Measurements from ENCODE around the gene RASSF7. TPM values are rescaled to one million over a fixed set of nuclear protein-coding genes. Genes with fewer than 3 reads are reported as not detected.
A peak's percentile ranks its signal among the peaks of the same experiment; 100 is the strongest.

RASSF7 gene
- total and polyA plus RNA-seq, 7 experiments from 2014 or later: 20.0 to 45.4 (median 35.5) TPM

DNA sequence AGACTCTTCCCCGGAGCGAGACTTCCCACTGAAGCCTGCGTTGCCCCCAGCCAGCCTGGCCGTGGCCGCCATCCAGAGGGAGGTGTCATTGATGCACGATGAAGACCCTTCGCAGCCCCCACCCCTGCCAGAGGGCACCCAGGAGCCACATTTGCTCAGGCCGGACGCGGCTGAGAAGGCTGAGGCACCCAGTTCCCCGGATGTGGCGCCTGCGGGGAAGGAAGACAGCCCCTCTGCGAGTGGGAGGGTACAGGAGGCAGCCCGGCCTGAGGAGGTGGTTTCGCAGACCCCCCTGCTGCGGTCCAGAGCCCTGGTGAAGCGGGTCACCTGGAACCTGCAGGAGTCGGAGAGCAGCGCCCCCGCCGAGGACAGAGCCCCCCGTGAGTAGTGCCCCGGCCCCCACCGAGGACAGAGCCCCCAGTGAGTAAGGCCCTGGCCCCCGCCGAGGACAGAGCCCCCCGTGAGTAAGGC lies 48.6 kb downstream of the RASSF7 start:
- CTCF ChIA-PET: no interaction called here
- H3K4me3 Mint-ChIP-seq: no peak overlapping the region
- intact Hi-C loops (cut with micrococcal nuclease): no loop called here
- ATAC-seq: no peak
- Histone ChIP-seq H3K4me3 (ENCODE audit: low read length) (no peak overlapping the region), H3K27me3 (ENCODE audit: control insufficient read depth in 2 of 2, insufficient read depth in 2 of 2, low read length in 2 of 2) (no peaks in the 10 kb centered on the region), H3K27ac (ENCODE audit: low read depth, low read length) (no peak overlapping the region), H3K4me1 (ENCODE audit: control insufficient read depth in 2 of 2, insufficient read depth in 2 of 2, low read length in 2 of 2) (peaks cover 7 to 13% of the 10 kb centered on the region in 2 donors), H3K36me3 (ENCODE audit: control insufficient read depth in 2 of 3, insufficient read depth in 3 of 3, low read length in 3 of 3) (peaks cover 0 to 90% (median 35%) of the 10 kb centered on the region in 3 experiments), H3K9me3 (ENCODE audit: control insufficient read depth in 2 of 3, low read length in 3 of 3) (no peaks in the 10 kb centered on the region)
- H3K27me3 Mint-ChIP-seq: no peaks in the 10 kb centered on the region
- no peaks in the 10 kb centered on the region for H3K9me3 Mint-ChIP-seq
- H3K4me1 Mint-ChIP-seq: peaks cover 0 to 12% (median 8%) of the 10 kb centered on the region in 7 donors
- POLR2A ChIA-PET: no interaction called here
- peaks cover 0 to 16% (median 5%) of the 10 kb centered on the region in 5 donors for H3K36me3 Mint-ChIP-seq
- DNase-seq: peak in 1 of 9 donors; percentile 21
- no peak overlapping the region for H3K27ac Mint-ChIP-seq

DNA sequence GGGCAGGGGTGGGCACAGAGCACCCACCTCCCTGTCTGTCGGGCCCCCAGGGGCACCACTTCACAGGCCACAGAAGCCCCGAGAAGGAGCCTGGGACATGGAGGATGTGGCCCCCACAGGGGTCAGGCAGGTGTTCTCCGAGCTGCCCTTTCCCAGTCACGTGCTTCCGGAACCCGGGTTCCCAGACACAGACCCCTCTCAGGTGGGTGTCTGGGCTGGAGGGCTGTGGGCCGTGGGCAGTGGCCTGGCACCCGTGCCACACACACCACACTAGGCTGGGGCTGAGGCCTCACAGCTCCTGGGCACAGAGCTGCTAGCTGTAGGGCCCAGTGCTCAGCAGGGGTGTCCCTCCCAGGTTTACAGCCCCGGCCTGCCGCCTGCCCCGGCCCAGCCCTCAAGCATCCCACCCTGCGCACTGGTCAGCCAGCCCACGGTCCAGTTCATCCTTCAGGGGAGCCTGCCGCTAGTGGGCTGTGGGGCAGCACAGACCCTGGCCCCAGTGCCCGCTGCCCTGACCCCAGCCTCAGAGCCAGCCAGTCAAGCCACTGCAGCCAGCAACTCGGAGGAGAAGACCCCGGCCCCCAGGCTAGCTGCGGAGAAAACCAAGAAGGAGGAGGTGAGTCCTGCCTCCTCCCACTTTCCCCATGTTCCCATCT lies 49.5 kb downstream of the RASSF7 start:
- CTCF ChIA-PET: no interaction called here
- H3K27me3 Mint-ChIP-seq: no peaks in the 10 kb centered on the region
- H3K9me3 Mint-ChIP-seq: peaks cover 0 to under 1% (median 0%) of the 10 kb centered on the region in 11 donors
- peaks cover 0 to 14% (median 10%) of the 10 kb centered on the region in 7 donors for H3K4me1 Mint-ChIP-seq
- POLR2A ChIA-PET: no interaction called here
- no peaks in the 10 kb centered on the region for H3K27me3 ChIP-seq (ENCODE audit: control insufficient read depth in 2 of 2, insufficient read depth in 2 of 2, low read length in 2 of 2)
- peaks cover 0 to 82% (median 34%) of the 10 kb centered on the region in 3 experiments for H3K36me3 ChIP-seq (ENCODE audit: control insufficient read depth in 2 of 3, insufficient read depth in 3 of 3, low read length in 3 of 3)
- H3K36me3 Mint-ChIP-seq: peaks cover 0 to 16% (median 5%) of the 10 kb centered on the region in 5 donors
- H3K27ac ChIP-seq (ENCODE audit: low read depth, low read length): peak overlapping the region; percentile 28
- peak overlapping the region in 4 of 9 donors; percentile 58 to 91 (median 78) for H3K27ac Mint-ChIP-seq
- ATAC-seq: no peak
- H3K4me3 ChIP-seq (ENCODE audit: low read length): no peak overlapping the region
- intact Hi-C loops (cut with micrococcal nuclease): no loop called here
- H3K4me1 ChIP-seq (ENCODE audit: control insufficient read depth in 2 of 2, insufficient read depth in 2 of 2, low read length in 2 of 2): peaks cover 8 to 22% of the 10 kb centered on the region in 2 donors
- no peak overlapping the region for H3K4me3 Mint-ChIP-seq
- peak in 1 of 9 donors; percentile 22 for DNase-seq
- H3K9me3 ChIP-seq (ENCODE audit: control insufficient read depth in 2 of 3, low read length in 3 of 3): no peaks in the 10 kb centered on the region

DNA sequence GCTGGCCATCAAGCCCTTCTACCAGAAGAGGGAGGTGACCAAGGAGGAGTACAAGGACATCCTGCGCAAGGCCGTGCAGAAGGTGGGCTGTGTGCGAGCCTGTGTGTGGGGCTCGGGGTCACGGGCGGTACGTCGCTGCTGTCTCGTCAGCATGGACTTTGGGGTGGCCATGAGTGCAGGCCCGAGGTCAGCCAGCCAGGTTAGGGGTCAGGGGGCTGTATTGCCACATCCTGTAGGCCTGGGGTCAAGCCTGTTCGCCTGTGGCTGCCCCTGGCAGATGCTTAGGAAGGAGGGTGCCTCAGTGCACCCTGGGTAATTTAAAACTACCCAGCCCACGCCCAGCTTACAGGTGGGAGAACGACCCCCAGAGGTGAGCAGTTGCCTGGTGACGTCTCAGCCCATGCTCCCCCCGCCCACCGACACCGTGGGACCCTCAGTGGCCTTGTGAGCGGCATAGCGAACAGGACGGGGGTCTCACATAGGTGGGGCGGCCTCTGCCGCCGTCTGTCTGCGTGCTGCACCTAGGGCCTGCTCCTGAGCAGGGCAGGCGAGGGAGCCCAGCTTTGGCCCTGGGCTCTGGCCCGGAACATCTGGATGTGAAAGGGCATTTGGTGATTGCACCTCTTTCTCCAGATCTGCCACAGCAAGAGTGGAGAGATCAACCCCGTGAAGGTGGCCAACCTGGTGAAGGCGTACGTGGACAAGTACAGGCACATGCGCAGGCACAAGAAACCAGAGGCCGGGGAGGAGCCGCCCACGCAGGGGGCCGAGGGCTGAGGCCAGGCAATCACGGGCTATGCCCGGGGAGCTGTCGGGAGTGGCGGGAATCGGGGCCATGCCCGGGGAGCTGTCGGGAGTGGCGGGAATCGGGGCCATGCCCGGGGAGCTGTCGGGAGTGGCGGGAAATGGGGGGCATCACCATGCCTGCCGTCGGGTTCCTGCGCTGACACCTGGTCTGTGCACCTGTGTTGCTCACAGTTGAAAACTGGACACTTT lies 50.5 kb downstream of the RASSF7 start:
- ChIA-PET POLR2A (no interaction called here), CTCF (no interaction called here)
- Mint-ChIP-seq H3K27me3 (no peaks in the 10 kb centered on the region), H3K27ac (peak overlapping the region in 7 of 9 donors; percentile 48 to 93 (median 78)), H3K9me3 (peaks cover 0 to 2% (median 0%) of the 10 kb centered on the region in 11 donors), H3K4me1 (peaks cover 0 to 19% (median 14%) of the 10 kb centered on the region in 7 donors), H3K36me3 (peaks cover 0 to 20% (median 5%) of the 10 kb centered on the region in 5 donors), H3K4me3 (no peak overlapping the region)
- DNase-seq (peak in 1 of 9 donors; percentile 26), ATAC-seq (no peak)
- Histone ChIP-seq H3K9me3 (ENCODE audit: control insufficient read depth in 2 of 3, low read length in 3 of 3) (no peaks in the 10 kb centered on the region), H3K27ac (ENCODE audit: low read depth, low read length) (peak overlapping the region; percentile 28), H3K36me3 (ENCODE audit: control insufficient read depth in 2 of 3, insufficient read depth in 3 of 3, low read length in 3 of 3) (peaks cover 0 to 78% (median 27%) of the 10 kb centered on the region in 3 experiments), H3K27me3 (ENCODE audit: control insufficient read depth in 2 of 2, insufficient read depth in 2 of 2, low read length in 2 of 2) (no peaks in the 10 kb centered on the region), H3K4me1 (ENCODE audit: control insufficient read depth in 2 of 2, insufficient read depth in 2 of 2, low read length in 2 of 2) (peaks cover 8 to 22% of the 10 kb centered on the region in 2 donors), H3K4me3 (ENCODE audit: low read length) (no peak overlapping the region)
- intact Hi-C loops (cut with micrococcal nuclease): no loop called here

DNA sequence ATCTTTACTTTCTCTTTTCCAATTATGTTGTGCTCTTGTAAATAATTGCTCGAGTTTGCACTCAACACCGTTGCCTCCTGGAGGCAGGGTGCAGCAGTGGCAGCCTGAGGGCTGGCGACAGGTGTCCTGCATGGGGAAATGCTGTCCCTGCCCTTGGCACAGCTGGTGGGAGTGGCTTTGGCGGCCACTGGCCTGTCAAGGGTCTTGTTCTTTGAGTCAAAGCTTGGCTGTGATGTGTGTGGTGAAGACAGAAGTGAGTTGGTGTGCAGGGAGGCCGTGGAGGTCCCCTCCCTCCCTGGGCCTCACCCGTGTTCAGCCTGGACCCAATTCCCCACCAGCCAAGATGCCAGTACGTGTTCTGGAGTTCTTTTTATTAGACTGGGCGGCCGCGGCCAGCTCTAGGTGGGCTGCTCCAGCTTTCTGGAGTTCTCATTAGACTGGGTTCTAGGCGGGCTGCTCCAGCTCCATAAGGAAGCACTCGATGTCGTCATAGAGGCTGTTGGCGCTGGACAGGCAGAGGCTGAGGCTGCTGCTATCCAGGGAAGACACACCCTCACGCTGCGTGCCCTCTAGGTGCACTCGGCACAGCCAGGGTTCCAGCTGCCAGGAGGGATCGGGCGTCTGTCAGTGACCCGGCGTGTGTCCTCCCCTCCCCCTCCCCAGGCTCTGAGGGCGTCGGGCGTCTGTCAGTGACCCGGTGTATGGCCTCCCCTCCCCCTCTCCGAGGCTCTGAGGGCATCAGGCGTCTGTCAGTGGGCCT lies 51.6 kb downstream of the RASSF7 start:
- intact Hi-C loops (cut with micrococcal nuclease): loop anchor here in 1 of 2 donors (2.0 kb wide), 1 partner anchor 52 kb away; the partner anchor contains the start of genes LMNTD2 and RASSF7
- peak overlapping the region in 5 of 10 donors; percentile 23 to 76 (median 58) for H3K4me3 Mint-ChIP-seq

GRCh38 chr11:612961-613300 lies 52.2 kb downstream of the RASSF7 start:
- peaks cover 8 to 22% of the 10 kb centered on the region in 2 donors for H3K4me1 ChIP-seq (ENCODE audit: control insufficient read depth in 2 of 2, insufficient read depth in 2 of 2, low read length in 2 of 2)
- H3K27ac ChIP-seq (ENCODE audit: low read depth, low read length): peak overlapping the region; percentile 86
- no peaks in the 10 kb centered on the region for H3K27me3 ChIP-seq (ENCODE audit: control insufficient read depth in 2 of 2, insufficient read depth in 2 of 2, low read length in 2 of 2)
- no peaks in the 10 kb centered on the region for H3K27me3 Mint-ChIP-seq
- peaks cover 0 to 15% (median 0%) of the 10 kb centered on the region in 5 donors for H3K36me3 Mint-ChIP-seq
- DNase-seq: peak in 1 of 9 donors; percentile 25
- peak overlapping the region in 1 of 10 donors; percentile 20 for H3K4me3 Mint-ChIP-seq
- peaks cover 0 to 22% (median 15%) of the 10 kb centered on the region in 7 donors for H3K4me1 Mint-ChIP-seq
- peaks cover 0 to 62% (median 22%) of the 10 kb centered on the region in 3 experiments for H3K36me3 ChIP-seq (ENCODE audit: control insufficient read depth in 2 of 3, insufficient read depth in 3 of 3, low read length in 3 of 3)
- ChIA-PET POLR2A (interaction anchor here (2.5 kb wide), 1 partner anchor 37 kb away, joined by 14 read pairs; the partner anchor contains the start of gene PHRF1), CTCF (interaction anchor here (0.6 kb wide), 1 partner anchor 36 kb away, joined by 6 read pairs; no protein-coding TSS in a partner anchor)
- H3K9me3 ChIP-seq (ENCODE audit: control insufficient read depth in 2 of 3, low read length in 3 of 3): no peaks in the 10 kb centered on the region
- no peak for ATAC-seq
- H3K9me3 Mint-ChIP-seq: peaks cover 0 to 2% (median 0%) of the 10 kb centered on the region in 11 donors
- H3K4me3 ChIP-seq (ENCODE audit: low read length): no peak overlapping the region
- intact Hi-C loops (cut with micrococcal nuclease): loop anchor here (1.0 to 2.0 kb wide), 6 partner anchors 37 to 110 kb away; partner anchors contain the start of genes LMNTD2 (in 1 of the 2), LRRC56 (in 1 of the 2), PHRF1 (in 1 of the 2) and RASSF7 (in 1 of the 2)
- peak overlapping the region in 7 of 9 donors; percentile 58 to 93 (median 89) for H3K27ac Mint-ChIP-seq

More for the DNA sequence above, 51.6 kb downstream of the RASSF7 start:
- peak overlapping the region; percentile 67 to 93 (median 88) for H3K27ac Mint-ChIP-seq
- H3K36me3 Mint-ChIP-seq: peaks cover 0 to 15% (median 0%) of the 10 kb centered on the region in 5 donors
- peaks cover 0 to 67% (median 22%) of the 10 kb centered on the region in 3 experiments for H3K36me3 ChIP-seq (ENCODE audit: control insufficient read depth in 2 of 3, insufficient read depth in 3 of 3, low read length in 3 of 3)
- no peak overlapping the region for H3K4me3 ChIP-seq (ENCODE audit: low read length)
- H3K27me3 ChIP-seq (ENCODE audit: control insufficient read depth in 2 of 2, insufficient read depth in 2 of 2, low read length in 2 of 2): no peaks in the 10 kb centered on the region
- ChIA-PET CTCF (interaction anchor here (0.6 kb wide), 1 partner anchor 37 kb away, joined by 6 read pairs; no protein-coding TSS in a partner anchor), POLR2A (interaction anchor here (2.5 kb wide), 1 partner anchor 36 kb away, joined by 14 read pairs; the partner anchor contains the start of gene PHRF1)
- ATAC-seq (no peak), DNase-seq (peak in 2 of 9 donors; percentile 24 to 25)
- peaks cover 0 to 22% (median 15%) of the 10 kb centered on the region in 7 donors for H3K4me1 Mint-ChIP-seq
- H3K27me3 Mint-ChIP-seq: no peaks in the 10 kb centered on the region
- H3K9me3 Mint-ChIP-seq: peaks cover 0 to 2% (median 0%) of the 10 kb centered on the region in 11 donors
- no peaks in the 10 kb centered on the region for H3K9me3 ChIP-seq (ENCODE audit: control insufficient read depth in 2 of 3, low read length in 3 of 3)
- H3K27ac ChIP-seq (ENCODE audit: low read depth, low read length): peak overlapping the region; percentile 86
- H3K4me1 ChIP-seq (ENCODE audit: control insufficient read depth in 2 of 2, insufficient read depth in 2 of 2, low read length in 2 of 2): peaks cover 8 to 22% of the 10 kb centered on the region in 2 donors

All from naive thymus-derived CD4-positive, alpha-beta T cell (primary cell).